ENCODE results near the gene TCN1. TPM values are rescaled to one million over a fixed set of nuclear protein-coding genes. Genes with fewer than 3 reads are reported as not detected.

Gene TCN1
- total and polyA plus RNA-seq, 9 of the 15 experiments (the other 6 are each of a cell fraction or from before 2014, with no cell fraction given) = 0.63 to 25.9 (median 8.0) TPM

DNA sequence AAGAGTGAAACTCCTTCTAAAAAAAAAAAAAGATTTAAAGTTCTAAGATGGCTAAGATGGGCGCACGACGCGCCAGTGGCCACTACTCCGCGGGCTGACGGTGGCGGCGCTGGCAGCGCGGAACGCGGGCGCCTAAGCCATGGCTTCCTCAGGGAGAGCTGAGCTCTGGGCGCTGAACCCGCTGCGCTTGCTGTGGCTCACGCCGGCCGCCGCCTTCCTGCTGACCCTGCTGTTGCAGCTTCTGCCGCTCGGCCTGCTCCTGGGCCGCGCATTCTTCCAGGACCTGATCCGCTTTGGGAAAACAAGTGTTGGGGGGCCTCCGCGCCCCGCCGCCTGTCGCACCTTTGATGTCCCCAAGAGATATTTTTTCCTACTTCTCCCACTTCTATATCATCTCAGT, 31.8 kb upstream of the TCN1 start (continued):
- TF ChIP-seq BCOR (IDR thresholded peaks at IDR 0.05) (no peak), ZBTB33 (CRISPR knock-in tag; IDR thresholded peaks at IDR 0.05) (peak; percentile 91), SOX6 (IDR thresholded peaks at IDR 0.05) (no peak)

DNA sequence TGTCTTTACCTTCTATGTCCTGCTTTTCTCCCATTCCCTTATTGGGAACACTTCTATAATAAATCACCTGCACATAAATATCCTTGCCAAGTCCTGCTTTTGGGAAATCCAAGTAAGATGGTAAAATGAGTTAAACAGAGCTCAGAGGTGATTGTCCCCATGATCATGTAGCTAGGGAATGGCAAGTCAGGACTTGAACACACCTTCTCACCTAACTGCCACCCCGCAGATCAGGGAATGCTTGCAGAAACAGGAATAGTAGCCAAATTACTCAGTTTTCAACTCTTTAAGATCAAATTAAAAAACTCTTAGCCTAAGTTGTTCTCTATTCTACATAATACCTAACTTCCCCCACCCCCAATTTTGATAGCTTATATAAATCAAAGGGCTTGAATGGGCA, 28.3 kb upstream of the TCN1 start:
- Histone ChIP-seq H3K4me3 (no peak overlapping the region), H3K4me1 (replicated peaks in 1 of 2; ENCODE audit: control insufficient read depth in 2 of 2, insufficient read depth in 2 of 2, low read length in 2 of 2) (peaks cover 9 to 12% of the 10 kb centered on the region in 2 experiments; a peak in 4 of 5 replicates), H3K9me3 (replicated peaks; ENCODE audit: control insufficient read depth, insufficient read depth, low read depth, low read length) (no peaks in the 10 kb centered on the region), H2AFZ (ENCODE audit: low read depth, low read length) (no peak overlapping the region), H3K9ac (ENCODE audit: insufficient read depth in 1 of 2, low read depth in 2 of 2, low read length in 2 of 2) (no peak overlapping the region), H3K79me2 (ENCODE audit: control insufficient read depth, insufficient read depth, low read length) (no peaks in the 10 kb centered on the region), H3K9me1 (ENCODE audit: control insufficient read depth, insufficient read depth, low read length) (no peaks in the 10 kb centered on the region), H3K4me2 (ENCODE audit: insufficient read depth, low read length) (no peak overlapping the region), H3K36me3 (ENCODE audit: control insufficient read depth, insufficient read depth, low read length) (no peaks in the 10 kb centered on the region), H3K27me3 (ENCODE audit: control insufficient read depth in 2 of 2, insufficient read depth in 2 of 2, low read length in 2 of 2) (no peaks in the 10 kb centered on the region), H3K27ac (ENCODE audit: extremely low read depth, low read depth, low read length) (no peak overlapping the region), H4K20me1 (replicated peaks; ENCODE audit: control insufficient read depth, insufficient read depth, low read length) (no peaks in the 10 kb centered on the region)
- ATAC-seq = no peak
- FAIRE-seq = no peak
- intact Hi-C loops (cut with micrococcal nuclease) (no loop called here), in situ Hi-C loops (cut with MboI) (no loop called here)
- BruUV-seq (replicated peaks) = no TSS peak
- WGBS (ENCODE audit: insufficient coverage, low coverage, missing lambda C conversion rate) = 29% methylated on average over 1 of the region's 1 CpG
- CTCF ChIA-PET (ENCODE audit: low intra/inter-chr PET ratio) = interaction anchor here (0.7 kb wide), 1 partner anchor 73 kb away, joined by 3 read pairs; no protein-coding TSS in a partner anchor
- POLR2A ChIA-PET = interaction anchor here (0.6 to 1.0 kb wide), 2 partner anchors 8 to 302 kb away, joined by 3 read pairs; no protein-coding TSS in a partner anchor
- DNase-seq (ENCODE audit: extremely low read depth in 1 of 4, low spot score in 3 of 4) = no peak
- TF ChIP-seq NCOR1 (IDR thresholded peaks at IDR 0.05) (no peak), THRAP3 (IDR thresholded peaks at IDR 0.05; ENCODE audit: borderline replicate concordance) (no peak), RBM39 (optimal IDR thresholded peaks at IDR 0.05; ENCODE audit: low read depth, low read length) (no peak), MYBL2 (IDR thresholded peaks at IDR 0.05; ENCODE audit: low read depth) (no peak), MYBL2 (CRISPR knock-in tag; IDR thresholded peaks at IDR 0.05; ENCODE audit: borderline replicate concordance) (no peak), MLLT1 (IDR thresholded peaks at IDR 0.05) (no peak), ZNF134 (CRISPR knock-in tag; conservative IDR thresholded peaks at IDR 0.05) (no peak), NONO (IDR thresholded peaks at IDR 0.05; ENCODE audit: low read depth in 2 of 2, low read length in 1 of 2) (no peak), ZNF253 (CRISPR knock-in tag; conservative IDR thresholded peaks at IDR 0.05) (no peak), ZNF324 (CRISPR knock-in tag; IDR thresholded peaks at IDR 0.05) (no peak)
- TF ChIP-seq, protein P1, sequence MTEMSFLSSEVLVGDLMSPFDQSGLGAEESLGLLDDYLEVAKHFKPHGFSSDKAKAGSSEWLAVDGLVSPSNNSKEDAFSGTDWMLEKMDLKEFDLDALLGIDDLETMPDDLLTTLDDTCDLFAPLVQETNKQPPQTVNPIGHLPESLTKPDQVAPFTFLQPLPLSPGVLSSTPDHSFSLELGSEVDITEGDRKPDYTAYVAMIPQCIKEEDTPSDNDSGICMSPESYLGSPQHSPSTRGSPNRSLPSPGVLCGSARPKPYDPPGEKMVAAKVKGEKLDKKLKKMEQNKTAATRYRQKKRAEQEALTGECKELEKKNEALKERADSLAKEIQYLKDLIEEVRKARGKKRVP (CRISPR knock-in tag; IDR thresholded peaks at IDR 0.05) = no peak

All from K562 (cell line).